Parathyroid adenoma (tissue), 2 donors: ENCODE results near the gene KRT33B.
"Not testable (repeated sequence)": the region's sequence is repeated elsewhere in the genome, so short reads cannot be mapped to it uniquely, and the experiment has no call there.

ENCODE experiments used
- H2AFZ ChIP-seq: fragments of 300-600 bp; sonication (generic); one replicate; pipeline ENCODE4 v1.7.0; 2017; ENCODE audit warnings: antibody characterized with exemption, mild to moderate bottlenecking
- H3K27ac ChIP-seq: fragments of 300-600 bp; sonication (generic); one replicate; pipeline ENCODE4 v1.7.0; 2017
- H3K27me3 ChIP-seq: fragments of 300-600 bp; sonication (generic); one replicate; pipeline ENCODE4 v1.7.0; 2017; ENCODE audit warnings: low read length; ENCODE audit not compliant: control insufficient read depth, insufficient read depth
- H3K36me3 ChIP-seq: fragments of 300-600 bp; sonication (generic); one replicate; pipeline ENCODE4 v1.7.0; 2017; ENCODE audit warnings: low read length; ENCODE audit not compliant: control insufficient read depth, insufficient read depth
- H3K4me1 ChIP-seq: fragments of 300-600 bp; sonication (generic); one replicate; pipeline ENCODE4 v1.7.0; 2017; ENCODE audit warnings: control low read depth
- H3K4me2 ChIP-seq: fragments of 300-600 bp; sonication (generic); one replicate; pipeline ENCODE4 v1.7.0; 2017; ENCODE audit warnings: low read length
- H3K4me3 ChIP-seq: fragments of 300-600 bp; sonication (generic); one replicate; pipeline ENCODE4 v1.7.0; 2017; ENCODE audit warnings: low read depth, low read length
- H3K79me2 ChIP-seq: fragments of 300-600 bp; sonication (generic); one replicate; pipeline ENCODE4 v1.7.0; 2017; ENCODE audit warnings: control low read depth
- H3K9ac ChIP-seq: fragments of 300-600 bp; sonication (generic); one replicate; pipeline ENCODE4 v1.7.0; 2017; ENCODE audit warnings: mild to moderate bottlenecking
- H3K9me3 ChIP-seq: fragments of 300-600 bp; sonication (generic); one replicate; pipeline ENCODE4 v1.7.0; 2017; ENCODE audit warnings: low read length; ENCODE audit not compliant: control insufficient read depth
- CTCF ChIP-seq: fragments of 300-600 bp; sonication (generic); IDR thresholded peaks from one replicate; pipeline ENCODE4 v1.7.0; 2017; ENCODE audit warnings: antibody characterized with exemption, mild to moderate bottlenecking
- donor health status: primary hyperparathyroidism.

The KRT33B gene

DNA sequence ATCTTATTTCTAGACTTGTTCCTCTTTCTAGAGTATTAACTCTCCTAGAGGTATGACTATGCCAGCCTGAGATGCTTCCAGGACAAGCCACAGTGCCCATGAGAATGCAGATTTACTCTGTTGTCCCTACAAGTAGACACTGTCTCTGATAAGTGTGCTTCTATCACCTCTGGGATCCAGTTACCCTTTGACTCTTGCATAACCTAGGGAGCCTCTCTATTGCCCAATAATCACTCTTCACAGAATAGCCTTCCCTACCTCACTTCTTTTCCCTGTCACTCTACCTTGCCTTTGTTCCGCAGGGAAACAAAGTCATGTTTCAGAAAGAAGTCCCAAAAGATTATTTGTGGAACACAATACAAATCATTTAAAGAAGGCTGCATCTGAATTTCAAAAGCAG, 14.1 kb upstream of the KRT33B start:
- no peak overlapping the region for H3K4me3 ChIP-seq
- H2AFZ ChIP-seq, result no peak overlapping the region
- no peak overlapping the region for H3K4me2 ChIP-seq
- no peak for TF ChIP-seq CTCF
- H3K9ac ChIP-seq, result no peak overlapping the region
- H3K27ac ChIP-seq, result no peak overlapping the region
- no peaks in the 10 kb centered on the region for H3K4me1 ChIP-seq
- H3K79me2 ChIP-seq, result no peaks in the 10 kb centered on the region
- no peaks in the 10 kb centered on the region for H3K27me3 ChIP-seq
- H3K36me3 ChIP-seq, result no peaks in the 10 kb centered on the region
- H3K9me3 ChIP-seq, result no peaks in the 10 kb centered on the region

- Histone ChIP-seq H3K27me3 (no peaks in the 10 kb centered on the region), H3K4me2 (no peak overlapping the region), H3K4me1 (no peaks in the 10 kb centered on the region), H3K79me2 (no peaks in the 10 kb centered on the region), H2AFZ (no peak overlapping the region), H3K36me3 (no peaks in the 10 kb centered on the region), H3K9ac (no peak overlapping the region), H3K9me3 (no peaks in the 10 kb centered on the region), H3K4me3 (no peak overlapping the region), H3K27ac (no peak overlapping the region)
- no peak for TF ChIP-seq CTCF
These were observed 12.8 kb upstream of the KRT33B start for GRCh38 chr17:41382394-41382793.

DNA sequence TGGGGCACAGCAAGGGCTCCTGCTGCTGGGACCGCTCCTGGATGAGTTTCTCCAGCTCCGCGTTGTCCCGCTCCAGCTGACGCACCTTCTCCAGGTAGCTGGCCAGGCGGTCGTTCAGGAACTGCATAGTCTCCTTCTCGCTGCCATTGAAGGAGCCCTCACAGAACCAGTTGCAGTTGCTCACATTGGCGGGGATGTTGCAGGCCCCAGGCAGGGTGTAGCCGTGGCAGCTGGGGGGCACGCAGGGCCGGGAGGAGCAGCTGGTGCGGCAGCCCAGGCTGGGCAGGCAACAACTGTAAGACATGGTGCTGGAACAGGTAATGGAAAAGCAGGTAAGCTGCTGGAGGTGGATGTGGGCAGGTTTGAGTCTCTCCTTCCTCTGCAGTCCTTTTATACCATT, 12.3 kb upstream of the KRT33B start, which contains the start of gene KRT34:
Gene KRT34, minus strand, starts transcription at position 364 of the 400 bp plus-strand sequence. Its CDS starts 60 bp downstream, at position 304.
- H3K27ac ChIP-seq, H3K27me3 ChIP-seq, H3K4me3 ChIP-seq, H3K36me3 ChIP-seq, H2AFZ ChIP-seq, H3K9me3 ChIP-seq, H3K9ac ChIP-seq, H3K4me1 ChIP-seq, H3K4me2 ChIP-seq, H3K79me2 ChIP-seq: not testable (repeated sequence)

DNA sequence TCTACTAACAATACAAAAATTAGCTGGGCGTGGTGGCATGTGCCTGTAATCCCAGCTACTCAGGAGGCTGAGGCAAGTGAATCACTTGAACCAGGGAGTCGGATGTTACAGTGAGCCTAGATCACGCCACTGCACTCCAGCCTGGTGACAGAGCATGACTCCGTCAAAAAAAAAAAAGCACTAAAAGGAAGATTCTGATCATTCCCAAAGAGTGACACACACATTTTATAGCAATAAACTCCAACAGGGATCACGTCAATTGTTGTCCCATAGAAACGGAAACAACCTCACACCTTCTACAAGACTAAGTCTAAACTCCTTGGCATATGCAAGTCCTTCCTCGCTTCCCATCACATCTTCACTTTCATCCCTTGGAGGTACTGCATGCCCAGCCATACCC, 10.5 kb upstream of the KRT33B start:
- not testable (repeated sequence) for H3K4me3 ChIP-seq, H3K27me3 ChIP-seq, H3K79me2 ChIP-seq, H3K9ac ChIP-seq, H3K4me2 ChIP-seq, H3K27ac ChIP-seq, H3K4me1 ChIP-seq, H3K36me3 ChIP-seq, H3K9me3 ChIP-seq, H2AFZ ChIP-seq

DNA sequence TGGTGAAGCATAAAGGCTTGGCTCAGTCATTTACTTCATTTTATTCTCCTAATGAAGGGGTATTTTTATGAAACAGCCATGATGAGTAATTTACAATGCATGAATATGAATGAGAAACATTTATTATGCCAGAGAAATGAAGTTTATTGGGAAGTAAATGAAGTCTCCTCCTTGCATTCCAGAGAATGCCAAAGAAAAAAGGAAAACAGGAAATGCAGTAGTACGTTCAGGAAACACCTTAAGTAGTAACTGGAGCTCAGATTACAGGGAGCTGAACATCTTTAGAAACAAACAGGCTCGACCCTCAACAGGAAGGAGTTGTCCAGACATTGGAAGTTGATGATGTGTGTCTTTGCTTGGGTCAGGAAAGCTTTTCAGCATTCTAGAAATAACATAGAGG, 7.9 kb upstream of the KRT33B start:
- Histone ChIP-seq H2AFZ (no peak overlapping the region), H3K4me1 (no peaks in the 10 kb centered on the region), H3K4me3 (no peak overlapping the region), H3K4me2 (no peak overlapping the region), H3K9me3 (no peaks in the 10 kb centered on the region), H3K36me3 (no peaks in the 10 kb centered on the region), H3K79me2 (no peaks in the 10 kb centered on the region), H3K9ac (no peak overlapping the region), H3K27me3 (no peaks in the 10 kb centered on the region), H3K27ac (no peak overlapping the region)
- TF ChIP-seq CTCF, result no peak

- Histone ChIP-seq H3K4me1 (no peaks in the 10 kb centered on the region), H3K27me3 (no peaks in the 10 kb centered on the region), H3K79me2 (no peaks in the 10 kb centered on the region), H3K9ac (no peak overlapping the region), H3K4me2 (no peak overlapping the region), H3K9me3 (no peaks in the 10 kb centered on the region), H3K4me3 (no peak overlapping the region), H3K27ac (no peak overlapping the region), H2AFZ (no peak overlapping the region), H3K36me3 (no peaks in the 10 kb centered on the region)
- no peak for TF ChIP-seq CTCF
These were observed 590 bp downstream of the KRT33B start for GRCh38 chr17:41369023-41369422.
